Mucosa of gallbladder (tissue), 1 donor: Measurements from ENCODE around the gene PTPRD. TPM values are rescaled to one million over a fixed set of nuclear protein-coding genes. Genes with fewer than 3 reads are reported as not detected.

Experiments used
- DNase-seq: peaks from one replicate; pipeline ENCODE4 v3.0.0-alpha.2; 2020; ENCODE audit warnings: low spot score
- total RNA-seq: library from RNA; stranded (reverse); gene quantifications from one replicate; pipeline ENCODE4 v1.2.1, GENCODE V29; 2021
- donor health status: DM: no; HTN: no; CAD: no.

Gene PTPRD
- total RNA-seq, 1 donor from 2014 or later, result 35.9 TPM

DNA sequence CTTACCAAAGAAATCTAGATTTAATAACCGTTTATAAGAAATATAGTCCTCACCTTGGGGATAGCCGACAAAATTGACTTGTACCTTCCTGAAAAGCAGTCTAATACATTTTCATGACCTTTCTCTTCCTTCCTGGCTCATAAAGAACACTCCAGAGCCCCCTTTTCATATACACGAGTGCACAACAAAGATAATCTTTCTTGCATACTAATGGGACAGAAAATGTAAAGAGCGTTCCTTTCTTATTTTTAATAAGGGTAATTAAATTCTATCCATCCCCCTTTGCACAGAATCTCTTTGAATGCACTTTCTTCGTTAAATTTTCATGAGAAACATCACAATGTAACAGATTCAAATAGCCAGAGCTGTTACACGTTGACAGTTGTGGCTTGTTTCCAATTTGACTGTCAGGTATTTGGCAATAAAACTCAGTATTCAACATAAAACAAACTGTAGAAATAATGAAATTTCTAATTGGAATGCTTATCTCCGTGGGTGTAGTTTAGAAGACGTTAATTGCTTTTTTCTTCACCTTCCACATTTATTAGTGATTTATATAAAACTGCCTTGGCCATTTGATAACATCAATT, 2080.9 kb downstream of the PTPRD start:
- no peak for DNase-seq

DNA sequence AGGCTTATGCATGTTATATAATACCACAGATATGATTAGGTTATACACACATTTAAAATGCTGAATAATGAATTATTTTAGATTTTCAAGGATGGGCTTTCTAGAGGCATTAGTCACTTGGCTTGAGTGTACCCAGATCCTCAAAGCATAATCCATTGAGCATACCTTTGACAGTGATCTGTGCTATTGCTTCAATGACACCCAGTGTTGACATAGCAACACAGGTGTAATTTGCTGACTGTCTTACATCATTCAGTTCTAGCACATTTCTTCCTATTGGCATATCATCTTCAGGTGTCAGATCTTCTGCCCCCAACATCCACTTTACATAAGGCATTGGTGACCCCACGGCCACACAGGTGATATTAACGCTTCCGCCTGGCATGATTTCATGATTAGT, 2091.7 kb downstream of the PTPRD start:
- no peak for DNase-seq

DNA sequence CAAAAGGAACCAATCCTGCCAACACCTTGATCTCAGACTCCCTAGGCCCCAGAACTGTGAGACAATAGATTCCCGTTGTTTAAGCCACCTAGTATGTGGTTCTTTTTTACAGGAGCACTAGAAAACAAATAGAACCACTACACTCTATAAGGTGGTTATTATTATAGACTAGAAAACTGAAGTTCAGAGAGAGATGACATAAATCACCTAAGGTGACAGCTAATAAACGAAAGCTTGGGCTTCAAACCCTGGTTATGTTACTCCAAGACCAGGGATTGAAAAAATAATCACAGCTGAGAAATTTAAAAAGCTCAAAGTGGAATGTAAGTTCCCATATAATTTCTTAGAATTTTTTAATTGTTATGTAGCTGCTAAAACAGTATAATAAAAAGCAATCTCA, 2097.1 kb downstream of the PTPRD start:
- DNase-seq, result no peak

DNA sequence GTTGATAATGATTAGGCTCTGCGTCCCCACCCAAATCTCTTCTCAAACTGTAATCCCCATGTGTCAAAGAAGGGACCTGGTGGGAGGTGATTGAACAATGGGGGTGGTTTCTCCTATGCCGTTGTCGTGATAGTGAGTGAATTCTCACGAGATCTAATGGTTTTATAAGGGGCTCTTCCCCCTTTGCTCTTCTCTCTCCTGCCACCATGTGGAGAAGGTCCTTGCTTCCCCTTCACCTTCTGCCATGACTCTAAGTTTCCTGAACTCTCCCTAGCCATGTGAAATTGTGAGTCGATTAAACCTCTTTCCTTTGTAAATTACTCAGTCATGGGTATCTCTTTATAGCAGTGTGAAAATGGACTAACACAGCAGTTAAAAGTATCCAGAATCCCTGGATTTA, 2098.0 kb downstream of the PTPRD start:
- no peak for DNase-seq

DNA sequence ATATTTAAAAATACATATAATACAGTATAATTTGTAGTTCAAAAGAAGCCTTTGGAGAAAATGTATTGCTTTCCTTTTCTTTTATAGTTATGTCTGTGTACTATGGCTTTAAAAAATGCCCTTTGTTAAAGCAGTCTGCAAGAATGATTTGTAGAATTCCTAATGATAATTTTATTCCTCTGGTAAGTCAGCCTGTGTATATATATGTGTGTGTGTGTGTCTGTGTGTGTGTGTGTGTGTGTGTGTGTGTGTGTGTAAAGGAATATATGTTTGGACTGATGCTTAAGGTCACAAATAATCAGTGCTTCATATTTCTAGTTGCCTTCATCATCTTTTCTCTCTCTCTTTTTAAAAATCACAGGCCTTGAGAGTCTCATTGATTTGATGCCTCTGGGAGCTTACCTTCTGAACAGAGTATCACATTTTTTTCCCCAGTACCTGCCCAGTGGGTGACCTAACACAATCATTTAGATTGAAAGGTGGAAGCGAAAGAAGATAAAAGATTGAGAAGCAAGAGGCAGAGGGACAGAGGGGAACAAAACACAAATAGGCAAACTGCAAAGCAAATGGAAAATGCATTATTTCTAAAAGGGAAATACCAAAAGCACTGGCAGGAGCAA, 2104.0 kb downstream of the PTPRD start:
- no peak for DNase-seq

DNA sequence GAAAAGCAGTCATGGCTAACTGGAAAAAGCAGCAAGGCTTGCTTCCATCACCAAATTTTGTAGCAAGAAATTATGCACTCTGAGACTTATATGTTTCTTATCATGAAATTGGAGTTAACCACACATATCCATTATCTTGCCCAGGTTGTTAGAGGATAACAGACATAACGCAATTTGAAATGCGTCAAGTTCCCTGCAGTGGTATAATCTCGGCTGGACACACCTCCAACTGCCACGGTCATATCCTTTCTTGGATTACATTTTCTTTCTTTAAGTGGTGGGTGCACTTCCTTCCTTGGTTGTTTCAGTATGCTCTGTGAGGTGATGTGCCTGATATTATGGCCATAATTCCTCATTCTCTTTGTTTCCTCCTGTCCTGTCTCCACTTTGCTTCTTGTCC, 2118.2 kb downstream of the PTPRD start:
- DNase-seq, result no peak

DNA sequence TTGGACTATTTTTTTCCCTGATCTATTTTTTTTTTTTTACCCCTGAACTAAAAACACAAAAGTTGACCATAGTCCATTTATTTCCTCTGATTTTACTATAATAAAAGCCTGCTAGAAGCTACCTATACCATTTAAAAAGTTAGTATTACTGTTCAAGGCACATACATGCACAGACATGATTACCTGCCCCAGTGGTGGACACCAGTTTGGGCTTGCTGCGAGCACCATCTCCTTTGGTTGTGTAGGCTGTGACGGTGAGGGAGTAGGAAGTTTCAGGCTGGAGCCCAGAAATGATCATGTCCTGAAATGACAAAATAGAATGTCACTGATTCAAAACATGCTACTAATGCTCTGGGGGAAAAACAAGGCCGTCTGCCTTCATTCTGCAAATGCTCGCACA, 2120.1 kb downstream of the PTPRD start:
- DNase-seq, result no peak

DNA sequence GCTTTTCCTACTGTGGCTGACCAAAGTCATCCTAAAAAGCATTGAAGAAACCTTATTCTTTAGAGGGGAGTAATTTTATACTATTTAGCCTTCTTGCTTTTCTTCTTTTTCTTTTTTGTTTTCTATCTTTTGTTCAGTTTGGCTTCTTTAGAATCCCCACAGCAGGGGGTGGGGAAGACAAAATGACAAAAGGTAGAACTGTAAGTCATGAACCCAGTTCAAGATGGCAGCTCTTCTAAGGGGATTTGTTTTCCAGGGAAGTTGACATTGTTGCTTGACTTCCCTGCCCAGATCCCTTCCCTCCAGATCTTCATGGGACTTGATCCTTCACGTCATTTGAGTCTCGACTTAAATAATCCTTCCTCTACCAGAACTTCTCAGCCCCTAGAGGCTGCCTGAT, 2120.8 kb downstream of the PTPRD start:
- no peak for DNase-seq

DNA sequence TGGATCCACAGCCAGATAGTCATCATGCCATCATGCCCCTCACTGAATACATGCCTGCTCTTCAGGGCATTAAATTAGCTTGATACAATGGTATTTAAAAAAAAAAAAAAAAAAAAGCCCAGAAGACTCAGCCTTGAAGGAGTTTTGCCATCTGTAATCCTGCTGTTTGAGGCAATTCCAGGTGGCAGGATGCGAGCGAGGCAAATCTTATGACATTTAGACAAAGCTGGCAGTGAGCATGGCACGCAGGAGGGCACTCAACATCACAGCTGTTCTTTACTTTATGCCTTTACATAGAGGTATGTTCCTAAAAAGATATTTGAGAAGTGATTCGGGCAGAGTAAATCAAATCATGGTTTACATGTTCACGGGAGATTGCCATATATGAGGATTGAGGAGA, 2121.2 kb downstream of the PTPRD start:
- DNase-seq, result no peak

DNA sequence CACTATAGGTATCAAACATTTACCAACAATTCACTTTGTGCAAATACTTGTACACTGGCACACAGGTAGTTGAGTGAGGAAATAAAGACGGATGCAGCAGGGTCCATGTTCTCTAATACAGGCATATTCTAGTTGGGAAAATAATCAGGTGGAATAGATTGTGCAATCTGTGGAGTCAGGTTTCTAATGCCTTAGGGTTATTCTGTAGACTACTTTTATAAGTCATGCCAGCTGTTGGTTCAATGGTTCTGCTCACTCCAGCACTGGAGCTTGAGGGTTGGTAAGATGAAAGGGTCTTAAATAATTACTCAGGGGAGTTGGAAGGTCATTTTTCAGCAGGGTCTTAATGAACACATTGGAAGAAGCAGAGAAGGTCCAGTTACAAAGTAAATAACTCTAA, 2123.0 kb downstream of the PTPRD start:
- no peak for DNase-seq

DNA sequence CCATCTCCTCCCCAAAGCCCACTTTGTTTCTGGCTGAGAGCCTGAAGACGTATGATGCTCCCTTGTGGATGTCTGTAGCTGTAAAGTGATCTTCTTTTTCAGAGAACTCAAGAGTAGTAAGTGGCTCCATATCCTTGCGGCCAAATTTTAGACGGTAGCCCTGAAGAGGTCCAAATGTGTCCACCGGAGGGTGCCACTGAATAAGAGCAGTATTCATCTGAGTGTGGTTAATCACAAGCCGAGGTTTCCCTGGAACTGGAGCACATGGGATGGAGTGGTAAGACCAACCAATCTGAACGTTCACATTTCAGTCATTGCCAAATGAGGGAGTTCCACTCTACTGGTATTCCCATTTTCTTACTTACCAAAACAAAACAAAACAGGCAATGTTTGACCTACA, 2126.7 kb downstream of the PTPRD start:
- DNase-seq, result peak; percentile 16

DNA sequence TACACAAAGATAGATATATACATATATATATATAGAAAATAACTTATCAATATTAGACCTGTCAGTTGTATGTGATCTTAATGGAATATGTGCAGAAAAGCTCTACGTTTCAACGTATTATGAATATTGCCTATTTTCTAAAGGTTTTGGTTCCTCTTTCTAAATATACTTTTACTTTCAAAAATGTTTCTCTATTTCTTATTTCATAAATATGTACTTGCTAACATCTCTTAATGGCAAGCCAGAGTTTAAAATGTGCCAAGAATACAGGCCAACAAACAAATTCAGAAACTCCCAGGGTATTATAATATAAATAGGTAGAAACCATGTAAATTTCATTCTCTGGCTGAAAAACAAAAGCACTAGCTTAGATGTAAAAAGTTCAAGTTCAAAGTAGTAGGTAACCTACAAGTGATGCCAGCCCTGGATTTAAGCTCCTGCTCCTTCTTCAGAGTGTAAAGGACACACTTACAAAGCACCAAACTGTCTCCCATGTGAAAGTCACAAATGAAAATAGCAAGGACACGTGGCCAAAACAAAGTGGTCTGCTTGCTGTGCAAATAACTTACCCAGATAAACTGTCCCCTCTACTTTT, 2128.1 kb downstream of the PTPRD start:
- DNase-seq, result no peak

DNA sequence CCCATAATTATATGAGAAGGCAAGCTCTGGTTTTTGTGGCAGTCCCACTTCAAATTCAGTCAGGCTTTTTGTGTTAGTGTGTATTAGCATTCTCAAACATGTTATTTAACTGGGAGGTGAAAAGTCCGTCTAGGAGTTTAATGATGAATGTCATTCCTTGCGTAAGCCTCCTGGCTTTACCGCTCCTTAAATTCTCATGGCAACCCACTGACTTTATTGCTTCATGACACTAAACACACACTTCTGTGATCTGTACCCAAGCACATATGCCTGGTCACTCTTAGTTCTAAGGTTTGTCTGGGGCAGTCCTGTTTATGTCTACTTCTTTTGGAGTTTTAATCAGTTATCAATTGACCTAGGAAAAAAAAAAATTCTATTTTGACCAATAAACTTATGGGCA, 2135.4 kb downstream of the PTPRD start:
- DNase-seq, result no peak

DNA sequence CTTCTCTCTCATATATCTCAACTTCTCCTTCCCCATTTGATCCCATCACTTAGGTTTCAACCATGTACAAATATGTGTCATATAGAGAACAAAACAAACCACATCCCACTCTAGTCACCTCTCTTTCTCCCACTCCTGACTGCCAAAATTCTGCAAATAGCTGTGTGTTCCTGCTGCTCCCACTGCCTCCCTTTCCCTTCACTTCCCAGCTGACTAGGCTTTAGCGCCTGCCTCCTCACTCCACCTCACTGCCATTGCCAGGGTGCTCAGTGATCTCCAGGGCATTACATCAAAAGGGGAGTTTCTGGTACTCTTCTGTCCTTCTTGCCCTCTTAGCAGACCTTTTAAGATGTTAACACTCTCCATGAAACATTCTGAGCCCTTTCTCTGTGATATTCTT, 2137.9 kb downstream of the PTPRD start:
- no peak for DNase-seq

DNA sequence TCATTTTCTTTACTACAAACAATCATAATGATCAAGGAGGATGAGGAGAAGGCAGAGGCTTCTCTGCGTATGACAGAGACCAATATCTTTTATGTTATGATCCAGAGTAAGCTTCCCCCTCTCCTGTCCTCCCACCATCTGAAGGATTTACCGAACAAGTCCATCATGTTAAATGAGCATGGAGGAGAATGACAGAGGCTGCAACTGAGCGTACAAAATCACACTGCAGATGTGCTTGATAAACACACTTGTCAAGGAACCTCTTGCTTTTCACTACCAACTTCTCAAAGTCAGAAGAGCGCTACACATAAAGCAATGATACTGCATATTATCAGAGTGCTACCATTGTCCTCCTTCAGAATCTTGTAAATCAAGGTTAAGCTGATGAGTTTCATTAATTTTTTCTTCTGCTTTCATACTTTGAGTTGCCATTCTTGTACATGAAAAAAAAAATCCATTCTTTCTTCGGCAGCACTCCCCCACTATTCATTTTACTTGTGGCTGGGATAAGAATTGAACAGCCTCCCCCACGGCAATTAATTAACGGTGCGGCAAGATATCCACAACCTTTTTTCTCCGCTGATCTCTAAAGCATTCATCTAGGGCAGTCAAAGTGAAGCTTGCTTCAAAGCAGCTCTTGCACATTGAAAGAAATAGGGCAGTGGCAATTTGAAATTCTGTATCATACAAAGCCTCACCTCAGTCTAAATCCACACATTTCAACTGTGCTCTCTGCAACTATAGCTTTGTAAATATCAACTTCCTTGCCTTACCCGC, 2139.4 kb downstream of the PTPRD start:
- no peak for DNase-seq

DNA sequence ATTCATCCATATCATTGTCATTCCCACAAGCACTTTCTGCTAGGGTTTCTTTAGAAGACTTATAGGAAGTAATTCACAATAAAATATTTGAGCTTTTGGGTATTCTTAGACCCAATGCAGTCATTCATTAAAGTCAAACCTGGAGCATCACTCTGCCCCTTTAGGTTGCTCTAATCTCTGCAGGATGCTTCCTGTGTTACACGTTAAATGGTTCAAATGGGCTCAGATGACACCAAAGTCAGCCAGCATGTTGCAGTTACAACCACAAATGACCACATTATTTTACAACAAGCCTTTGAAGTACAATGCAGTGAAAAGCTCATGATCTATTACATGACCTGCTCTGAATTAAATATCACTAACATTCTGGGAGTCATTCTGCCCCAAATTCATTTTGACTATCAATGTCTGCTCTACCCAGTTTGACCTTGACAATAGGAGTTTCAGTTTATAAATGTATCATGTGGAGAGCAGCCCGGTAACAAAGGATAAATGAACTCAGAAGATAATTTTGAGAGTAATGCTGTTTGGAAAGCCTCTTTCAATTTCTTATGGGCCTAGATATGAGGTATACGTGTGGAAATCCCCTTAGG, 2144.7 kb downstream of the PTPRD start:
- no peak for DNase-seq

DNA sequence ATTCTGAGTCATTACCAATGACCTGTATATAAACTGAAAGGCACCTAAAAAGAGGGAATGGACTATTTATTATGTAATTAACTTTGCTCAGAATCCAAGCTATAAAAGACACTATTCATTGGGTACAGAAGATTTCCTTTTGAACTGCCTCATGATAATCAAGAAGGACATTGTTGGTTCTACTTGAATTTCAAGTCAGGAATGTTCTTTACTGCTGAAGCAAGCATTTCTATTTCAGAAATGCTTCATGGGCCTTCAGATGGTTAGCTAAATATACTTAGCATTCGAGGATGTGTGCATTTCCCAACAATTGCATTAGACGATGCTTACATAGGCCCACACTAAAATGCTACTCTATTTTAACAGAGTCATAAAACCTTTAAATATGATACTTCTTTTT, 2155.0 kb downstream of the PTPRD start:
- DNase-seq, result no peak

DNA sequence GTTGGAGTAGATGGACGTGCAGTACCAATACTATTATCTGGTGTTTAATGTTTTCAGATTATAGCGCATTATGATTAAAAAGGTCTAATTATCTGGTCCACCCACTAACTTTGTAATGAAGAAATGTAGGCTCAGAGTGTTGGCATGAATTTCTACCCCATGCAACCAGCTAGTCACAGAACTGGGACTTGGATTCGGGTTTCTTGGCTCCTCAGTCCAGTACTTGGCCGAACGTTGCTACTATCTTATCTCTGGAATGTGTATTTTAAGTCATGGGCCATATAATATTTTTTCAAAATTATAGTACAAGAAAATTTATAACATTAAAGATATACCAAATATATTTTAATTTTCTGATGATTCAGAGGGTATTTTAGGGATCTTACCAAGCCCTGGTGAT, 2155.7 kb downstream of the PTPRD start:
- DNase-seq, result no peak

DNA sequence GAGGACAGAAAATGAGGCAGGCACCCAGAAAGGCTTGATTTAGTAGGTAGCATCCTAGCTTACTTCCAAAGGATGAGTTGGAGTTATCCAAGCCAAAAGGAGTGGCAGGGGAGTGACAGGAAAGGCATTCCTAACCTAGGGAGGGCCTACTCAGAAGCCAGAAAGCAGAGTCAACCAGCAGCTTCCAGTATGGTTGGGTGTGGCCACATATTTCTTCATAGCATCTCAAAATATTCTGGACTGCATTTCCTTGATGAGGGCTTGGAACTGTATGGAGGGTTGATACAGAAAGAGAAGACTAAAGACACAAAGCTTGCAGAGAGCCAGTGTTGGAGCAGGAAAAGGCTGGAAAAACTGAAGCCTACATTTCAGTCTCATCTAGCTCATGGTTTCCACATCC, 2156.5 kb downstream of the PTPRD start:
- DNase-seq, result no peak

DNA sequence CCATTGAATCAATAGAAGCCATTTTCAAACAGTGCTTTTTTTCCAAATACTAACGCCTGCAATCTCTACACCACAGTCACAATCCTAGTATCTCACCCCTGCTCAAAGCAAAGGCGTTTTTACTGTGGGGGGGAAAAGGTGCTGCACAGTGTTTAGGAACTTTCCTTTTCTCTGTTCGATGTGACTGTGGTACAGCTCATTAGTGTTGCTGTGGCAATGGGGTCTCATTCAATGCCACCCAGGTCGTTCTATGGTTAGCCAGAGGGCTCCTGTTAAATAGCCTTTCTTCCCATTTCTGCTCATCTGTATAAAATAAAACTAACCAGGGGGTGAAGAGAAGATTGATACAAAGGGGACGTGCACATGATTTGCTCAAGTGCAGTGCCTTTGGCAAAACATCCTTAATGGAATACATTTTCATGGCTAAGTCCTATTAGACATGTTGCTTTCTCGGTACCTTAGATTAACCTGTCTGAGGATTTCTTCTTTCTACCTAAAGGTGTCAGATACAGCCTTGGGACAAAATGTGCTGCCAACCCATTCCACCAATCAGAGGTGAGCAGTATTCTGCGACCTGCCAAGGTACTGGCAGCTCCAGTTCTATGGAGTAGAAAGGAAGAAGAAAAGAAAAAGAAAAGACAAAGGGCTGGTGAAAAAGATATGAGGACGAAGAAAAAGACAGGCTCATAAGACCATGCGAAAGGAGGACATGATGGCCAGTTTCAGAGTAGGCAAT, 2161.8 kb downstream of the PTPRD start:
- DNase-seq, result no peak

DNA sequence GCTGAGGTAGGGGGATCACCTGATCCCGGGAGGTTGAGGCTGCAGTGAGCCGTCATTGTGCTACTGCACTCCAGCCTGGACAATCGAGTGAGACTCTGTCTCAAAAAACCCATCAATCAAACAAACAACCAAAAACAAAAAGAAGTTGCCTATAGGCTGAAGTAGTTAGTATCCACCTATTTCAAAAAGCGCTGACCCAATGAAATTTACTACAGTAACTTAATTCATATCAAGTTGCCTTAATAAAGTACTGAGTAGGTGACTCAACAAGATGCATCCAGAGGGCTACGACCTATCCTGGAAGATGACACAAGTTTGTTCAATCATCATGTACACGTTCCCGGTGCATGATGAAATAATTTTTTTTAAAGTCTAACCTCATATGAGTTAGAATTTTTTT, 2164.6 kb downstream of the PTPRD start:
- DNase-seq, result no peak

DNA sequence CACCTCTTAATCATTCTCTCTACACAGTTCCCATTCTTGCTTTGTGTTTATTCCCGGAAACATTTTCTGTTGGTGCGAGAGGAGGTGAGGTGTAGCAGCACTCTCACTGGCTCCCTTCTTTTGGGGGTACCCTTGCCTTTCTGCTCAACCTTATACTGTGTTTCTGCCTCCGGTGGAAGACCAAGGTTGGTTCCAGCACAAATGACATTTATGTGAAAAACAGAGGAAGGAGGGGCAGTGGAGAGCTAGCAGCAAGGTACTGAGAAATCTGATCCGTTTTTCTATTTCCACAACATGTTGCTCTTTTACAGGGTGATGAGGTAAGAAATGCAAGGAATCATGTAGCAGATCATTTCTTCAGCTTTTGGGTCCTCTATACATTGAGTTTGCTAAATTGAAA, 2165.2 kb downstream of the PTPRD start:
- no peak for DNase-seq
